AG04450 (cell line): Measurements from ENCODE around the gene HGFAC. TPM values are rescaled to one million over a fixed set of nuclear protein-coding genes. Genes with fewer than 3 reads are reported as not detected.

Experiments
- CTCF ChIA-PET: fragments of 300-600, 350-600 bp; formaldehyde crosslinking; extraction: SDS; loops from one replicate; lab custom pipeline; 2022; ENCODE audit warnings: antibody characterized with exemption, inconsistent platforms; lab: Charles Lee
- POLR2A ChIA-PET: fragments of 350-600 bp; formaldehyde crosslinking; extraction: SDS; loops from one replicate; lab custom pipeline; 2021; ENCODE audit warnings: antibody characterized with exemption, inconsistent platforms; lab: Yijun Ruan, JAX
- DNase-seq: peaks from one replicate; pipeline ENCODE4 v3.0.0-alpha.2; 2011; ENCODE audit warnings: low read depth, low spot score
- H3K27ac ChIP-seq: one replicate; pipeline ENCODE4 v1.5.1; 2012; ENCODE audit warnings: low read depth, low read length, control low read depth
- H3K27me3 ChIP-seq: one replicate; pipeline ENCODE4 v1.6.0; 2012; ENCODE audit warnings: low read length; ENCODE audit not compliant: control insufficient read depth, insufficient read depth
- H3K4me3 ChIP-seq: 2 replicates; pipeline ENCODE4 v1.5.1; 2011; ENCODE audit warnings: mild to moderate bottlenecking, low read depth, low read length, control low read depth
- H3K9me3 ChIP-seq: 2 replicates; pipeline ENCODE4 v1.5.1; 2012; ENCODE audit warnings: low read length; ENCODE audit not compliant: control insufficient read depth, insufficient read depth
- CTCF ChIP-seq: IDR thresholded peaks from 2 replicates; pipeline ENCODE4 v1.5.1; 2011; ENCODE audit warnings: low read depth, low read length, control low read depth, inconsistent platforms
- polyA plus RNA-seq: library from polyadenylated mRNA; depleted of rRNA; stranded (reverse); fragments of >200 nt; gene quantifications from 2 replicates; pipeline ENCODE4 v1.2.3, GENCODE V29; 2011

The HGFAC gene
- polyA plus RNA-seq, 1 experiment, result not detected

GRCh38 chr4:3404546-3404945 lies 37.2 kb upstream of the HGFAC start:
- no peak overlapping the region for H3K4me3 ChIP-seq
- no peak overlapping the region for H3K27ac ChIP-seq
- ChIA-PET CTCF (no interaction called here), POLR2A (interaction anchor here (1.8 kb wide), 1 partner anchor 16 kb away, joined by 4 read pairs; no protein-coding TSS in a partner anchor)
- DNase-seq, result no peak
- H3K27me3 ChIP-seq, result peaks cover 7% of the 10 kb centered on the region
- no peak for TF ChIP-seq CTCF
- H3K9me3 ChIP-seq, result peaks cover 22% of the 10 kb centered on the region

DNA sequence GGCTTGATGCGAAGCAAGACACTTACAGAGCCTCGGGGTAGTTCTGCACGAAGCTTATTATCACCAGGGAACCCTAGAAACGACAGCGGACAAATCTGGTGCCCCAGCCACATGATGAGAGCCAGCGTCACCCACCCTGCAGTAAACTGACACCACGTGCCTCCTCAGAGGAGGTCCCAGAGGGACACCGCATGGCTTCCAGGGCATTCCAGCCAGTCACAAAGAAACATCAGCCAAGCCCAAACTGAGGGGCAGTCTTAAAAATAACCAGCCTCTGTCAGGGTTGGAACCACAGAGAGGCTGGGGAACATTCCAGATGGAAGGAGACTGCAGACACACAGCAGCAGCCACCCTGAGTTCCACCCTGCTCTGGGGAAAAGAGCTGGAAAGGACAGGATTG lies 36.6 kb upstream of the HGFAC start:
- Histone ChIP-seq H3K27ac (no peak overlapping the region), H3K27me3 (peaks cover 7% of the 10 kb centered on the region), H3K4me3 (no peak overlapping the region), H3K9me3 (peaks cover 22% of the 10 kb centered on the region)
- ChIA-PET CTCF (interaction anchor here (0.5 kb wide), 1 partner anchor 324 kb away, joined by 3 read pairs; no protein-coding TSS in a partner anchor), POLR2A (no interaction called here)
- no peak for DNase-seq
- no peak for TF ChIP-seq CTCF

GRCh38 chr4:3406021-3406420 lies 35.7 kb upstream of the HGFAC start:
- no peak for DNase-seq
- H3K9me3 ChIP-seq, result peaks cover 22% of the 10 kb centered on the region
- CTCF ChIA-PET, result interaction anchor here (0.5 to 0.9 kb wide), 2 partner anchors 60 to 325 kb away, joined by 3 read pairs; no protein-coding TSS in a partner anchor

DNA sequence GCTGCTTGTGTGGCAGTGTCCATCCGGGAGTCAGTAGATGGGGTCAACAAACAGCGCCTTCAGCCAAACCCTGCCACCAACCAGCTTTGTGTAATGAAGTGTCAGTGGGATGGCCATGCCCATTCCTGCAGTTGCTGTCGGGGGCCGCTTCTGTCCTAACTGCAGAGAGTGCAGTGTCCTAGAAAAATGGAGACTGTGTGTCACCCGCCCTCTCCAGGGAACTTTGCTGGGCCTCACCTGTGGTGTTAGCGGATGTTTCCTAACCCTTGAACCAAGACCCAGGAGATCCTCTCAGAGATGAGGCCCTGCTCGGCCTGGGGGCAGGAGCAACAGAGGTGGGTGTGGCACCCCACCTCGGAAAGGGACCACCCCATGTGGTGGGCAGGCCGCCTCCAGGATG lies 35.3 kb upstream of the HGFAC start:
- TF ChIP-seq CTCF, result no peak
- no peak overlapping the region for H3K27ac ChIP-seq
- peaks cover 7% of the 10 kb centered on the region for H3K27me3 ChIP-seq
- no peak overlapping the region for H3K4me3 ChIP-seq
- CTCF ChIA-PET, result interaction anchor here (0.9 kb wide), 1 partner anchor 60 kb away, joined by 3 read pairs; no protein-coding TSS in a partner anchor
- no peak for DNase-seq
- peaks cover 22% of the 10 kb centered on the region for H3K9me3 ChIP-seq
- POLR2A ChIA-PET, result no interaction called here

More at GRCh38 chr4:3406021-3406420, 35.7 kb upstream of the HGFAC start:
- Histone ChIP-seq H3K4me3 (no peak overlapping the region), H3K27me3 (peaks cover 7% of the 10 kb centered on the region), H3K27ac (no peak overlapping the region)
- POLR2A ChIA-PET, result no interaction called here
- no peak for TF ChIP-seq CTCF

DNA sequence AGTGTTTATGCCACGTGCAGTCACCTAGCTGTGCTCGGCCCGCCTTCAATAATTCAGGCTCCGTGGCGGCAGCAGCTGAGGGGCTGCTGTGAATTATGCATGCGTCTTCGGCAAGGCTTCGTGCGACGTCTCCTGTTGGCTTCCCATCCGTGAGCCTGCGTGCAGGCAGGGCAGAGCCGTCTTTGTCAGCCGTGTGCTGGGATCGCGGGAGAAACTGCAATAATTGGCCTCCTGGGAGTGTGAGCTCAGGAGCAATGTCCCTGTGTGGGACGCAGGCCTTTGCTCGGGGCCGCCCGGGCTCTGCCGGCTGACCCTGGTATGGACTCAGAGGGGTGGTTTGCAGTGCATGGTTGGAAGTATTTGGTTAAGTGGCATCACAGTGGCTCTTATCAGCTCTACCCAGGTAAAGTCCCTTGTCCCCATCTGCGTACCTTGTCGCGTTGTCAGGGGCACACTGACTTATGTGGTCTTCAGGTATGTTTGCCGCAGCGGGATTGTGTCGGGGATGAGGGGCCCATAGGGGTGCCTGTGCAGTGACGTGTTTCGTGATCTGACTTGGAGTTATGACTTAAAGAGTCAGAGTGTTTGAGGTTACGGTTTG lies 34.5 kb upstream of the HGFAC start:
- Histone ChIP-seq H3K27ac (no peak overlapping the region), H3K4me3 (no peak overlapping the region), H3K27me3 (peaks cover 7% of the 10 kb centered on the region), H3K9me3 (peaks cover 22% of the 10 kb centered on the region)
- DNase-seq, result no peak
- POLR2A ChIA-PET, result no interaction called here
- TF ChIP-seq CTCF, result no peak
- CTCF ChIA-PET, result interaction anchor here (0.9 kb wide), 1 partner anchor 61 kb away, joined by 3 read pairs; no protein-coding TSS in a partner anchor
